Measurements from ENCODE around the gene RPL21.

Gene RPL21

GRCh38 chr13:27273658-27274425 is 22.5 kb downstream of the RPL21 start:
- DNase-seq (ENCODE audit: low read depth) = no peak
- H3K4me3 ChIP-seq (ENCODE audit: low read length) = no peak overlapping the region
- TF ChIP-seq CTCF (IDR thresholded peaks at IDR 0.05; ENCODE audit: insufficient read depth, low read depth, low read length, missing control alignments) = no peak

DNA sequence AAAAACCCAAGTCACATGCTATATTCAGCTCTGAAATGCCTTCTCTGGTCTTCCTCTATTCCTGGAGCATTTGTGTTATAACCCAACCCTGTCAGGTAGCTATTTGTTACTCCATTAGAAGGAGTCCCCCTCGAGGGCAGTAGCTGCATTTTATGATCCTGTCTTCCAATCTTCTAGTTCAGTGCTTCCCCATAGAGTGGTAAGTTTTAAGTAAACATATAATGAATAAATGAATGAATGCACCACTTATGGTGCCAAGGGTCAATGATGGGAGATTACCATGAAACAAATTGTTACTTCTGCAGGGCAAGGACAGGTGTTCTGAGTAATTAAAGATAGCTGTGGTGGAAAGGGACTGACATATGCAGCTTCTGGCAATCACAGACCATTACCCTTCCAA is 23.3 kb downstream of the RPL21 start:
- TF ChIP-seq CTCF (IDR thresholded peaks at IDR 0.05; ENCODE audit: insufficient read depth, low read depth, low read length, missing control alignments) = no peak
- DNase-seq (ENCODE audit: low read depth) = no peak
- no peak overlapping the region for H3K4me3 ChIP-seq (ENCODE audit: low read length)

DNA sequence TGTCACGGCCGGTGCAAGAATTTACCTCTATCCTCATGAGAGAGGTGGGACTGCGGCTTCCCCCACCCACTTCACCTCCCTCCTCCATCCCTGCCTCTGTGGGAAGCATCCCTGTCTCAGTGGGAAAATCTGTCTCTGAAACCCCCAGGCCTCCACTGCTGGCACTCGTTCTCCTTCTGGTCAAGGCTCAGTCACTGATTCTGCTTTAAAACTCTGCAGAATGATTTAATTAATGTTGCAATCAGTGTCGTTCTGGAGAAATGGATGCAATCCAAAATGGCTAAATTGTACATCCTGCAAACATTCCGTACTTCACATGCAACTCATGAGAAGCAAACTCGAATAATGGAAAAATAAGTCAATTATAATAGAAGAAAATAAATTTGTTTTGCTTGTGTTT is 24.8 kb downstream of the RPL21 start:
- DNase-seq (ENCODE audit: low read depth) = no peak
- H3K4me3 ChIP-seq (ENCODE audit: low read length) = no peak overlapping the region
- no peak for TF ChIP-seq CTCF (IDR thresholded peaks at IDR 0.05; ENCODE audit: insufficient read depth, low read depth, low read length, missing control alignments)

- no peak for DNase-seq (ENCODE audit: low read depth)
- no peak for TF ChIP-seq CTCF (IDR thresholded peaks at IDR 0.05; ENCODE audit: insufficient read depth, low read depth, low read length, missing control alignments)
- H3K4me3 ChIP-seq (ENCODE audit: low read length) = no peak overlapping the region
Measured at GRCh38 chr13:27279506-27279905, 28.1 kb downstream of the RPL21 start.

DNA sequence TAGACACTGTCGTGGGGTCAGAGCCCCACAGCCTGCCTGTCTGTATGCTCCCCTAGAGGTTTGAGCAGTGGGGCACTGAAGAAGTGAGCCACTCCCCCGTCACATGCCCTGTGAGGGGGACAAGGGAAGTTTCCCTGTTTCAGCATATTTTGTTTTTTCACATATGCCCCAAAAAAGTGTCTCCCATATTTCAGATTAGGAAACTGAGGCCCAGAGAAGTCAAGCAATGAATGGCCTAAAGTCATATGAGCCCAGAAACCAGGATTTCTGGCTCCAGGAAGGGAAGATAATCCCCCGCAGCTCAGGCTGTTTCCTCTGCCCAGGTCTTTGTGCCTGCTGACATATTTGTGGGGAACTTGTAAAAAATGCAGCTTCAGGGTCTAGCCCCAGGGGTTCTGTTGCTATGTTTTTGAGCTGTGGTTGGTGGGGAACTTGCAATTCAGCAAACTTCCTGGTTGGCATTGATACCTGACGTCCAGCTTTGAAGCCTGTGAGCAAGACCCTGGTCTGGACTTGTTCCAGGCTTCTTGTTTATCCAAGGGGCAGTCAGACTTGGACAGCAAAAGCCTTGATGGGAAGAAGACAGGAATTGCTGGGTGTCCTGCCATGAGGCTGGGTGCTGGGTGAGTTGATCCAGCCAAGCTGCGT is 28.8 kb downstream of the RPL21 start:
- no peak for DNase-seq (ENCODE audit: low read depth)
- TF ChIP-seq CTCF (IDR thresholded peaks at IDR 0.05; ENCODE audit: insufficient read depth, low read depth, low read length, missing control alignments) = no peak
- H3K4me3 ChIP-seq (ENCODE audit: low read length) = no peak overlapping the region

- no peak for TF ChIP-seq CTCF (IDR thresholded peaks at IDR 0.05; ENCODE audit: insufficient read depth, low read depth, low read length, missing control alignments)
- no peak for DNase-seq (ENCODE audit: low read depth)
- H3K4me3 ChIP-seq (ENCODE audit: low read length) = no peak overlapping the region
Measured at GRCh38 chr13:27280841-27281240, 29.5 kb downstream of the RPL21 start.
